Erythroblast (primary cell): ENCODE results near the gene KCTD19.

ENCODE experiments used
- GATA1 ChIP-seq: IDR thresholded peaks from 2 replicates; pipeline ENCODE4 v1.6.1; 2011; ENCODE audit warnings: low read depth, mild to moderate bottlenecking, control low read depth, low read length, moderate library complexity
- POLR2A ChIP-seq: IDR thresholded peaks from 2 replicates; pipeline ENCODE4 v1.6.1; 2011; ENCODE audit warnings: mild to moderate bottlenecking, low read length

GRCh38 chr16:67286441-67287235 lies 39.9 kb downstream of the KCTD19 start:
- no peak for TF ChIP-seq POLR2A
- TF ChIP-seq GATA1: no peak
